ENCODE measurements around the gene NUP210L.

DNA sequence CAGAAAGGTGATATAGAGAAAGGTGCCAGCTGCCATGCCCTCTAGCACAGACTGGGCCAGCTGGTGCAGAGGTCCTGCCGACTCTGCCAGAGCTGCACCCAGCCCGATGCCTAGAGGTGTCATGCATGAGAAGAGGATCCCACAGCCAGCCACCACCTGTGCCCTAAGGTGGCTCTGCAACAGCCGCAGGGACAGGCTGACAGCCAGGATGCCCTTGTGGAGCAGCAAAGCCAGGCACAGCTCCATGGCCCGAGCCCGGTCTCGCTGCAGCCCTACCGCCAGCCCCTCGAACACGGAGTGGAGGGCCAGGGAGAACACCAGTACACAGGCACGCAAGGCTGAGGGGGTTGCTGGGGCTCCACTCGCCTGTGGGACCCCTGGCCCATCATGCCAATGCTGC, 194.7 kb downstream of the NUP210L start:
- no peak for TF ChIP-seq CTCF (IDR thresholded peaks at IDR 0.05)
- no peak for TF ChIP-seq POLR2A (IDR thresholded peaks at IDR 0.05)

Data from heart left ventricle (tissue), 13 donors.